Endometrium (tissue), 2 donors: ENCODE measurements around the gene RALGAPA1.
A peak's percentile ranks its signal among the peaks of the same experiment; 100 is the strongest.
"Not testable (repeated sequence)": the region's sequence is repeated elsewhere in the genome, so short reads cannot be mapped to it uniquely, and the experiment has no call there.

Experiments used
- FAIRE-seq: peaks from 2 replicates; lab custom pipeline; 2012; peaks lifted over from hg19 to GRCh38; lab: Jason Lieb, UNC
- donor health status: control.
- donor health status: control.

RALGAPA1 gene

DNA sequence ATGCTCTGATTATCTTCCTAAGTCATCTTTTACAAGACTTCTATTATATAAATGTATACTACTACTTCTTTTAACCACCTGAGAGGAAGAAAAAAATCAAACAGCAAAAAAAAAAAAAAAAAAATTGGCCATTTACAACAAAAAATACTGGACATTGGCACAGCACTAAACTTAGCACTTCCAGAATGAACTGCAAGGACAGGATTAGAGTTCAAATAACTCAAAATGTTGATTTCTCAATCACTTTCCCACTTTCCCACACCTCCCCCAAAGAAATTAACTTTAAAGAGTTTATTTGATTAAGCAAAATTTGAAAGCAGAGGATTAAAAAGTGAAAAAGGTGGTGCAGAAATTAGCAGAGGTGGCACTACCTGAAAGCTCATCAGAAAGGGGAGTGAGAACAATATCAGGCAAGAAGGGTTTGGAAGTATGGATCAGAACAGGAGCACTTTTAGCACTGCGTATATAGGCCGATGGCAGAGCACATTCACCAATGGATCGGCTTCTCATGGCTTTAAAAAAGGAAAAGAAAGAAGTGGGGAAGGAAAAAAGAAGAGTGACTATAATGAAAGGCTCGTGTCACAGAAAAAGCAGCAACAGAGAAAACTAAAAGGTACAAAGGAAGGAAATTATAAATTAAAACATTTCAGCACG lies 109.2 kb downstream of the RALGAPA1 start:
- no peak for FAIRE-seq

- FAIRE-seq = no peak
Measured at GRCh38 chr14:35696575-35696974, 112.5 kb downstream of the RALGAPA1 start.

GRCh38 chr14:35696119-35696518 lies 113.0 kb downstream of the RALGAPA1 start:
- no peak for FAIRE-seq

GRCh38 chr14:35695647-35696046 lies 113.4 kb downstream of the RALGAPA1 start:
- no peak for FAIRE-seq

DNA sequence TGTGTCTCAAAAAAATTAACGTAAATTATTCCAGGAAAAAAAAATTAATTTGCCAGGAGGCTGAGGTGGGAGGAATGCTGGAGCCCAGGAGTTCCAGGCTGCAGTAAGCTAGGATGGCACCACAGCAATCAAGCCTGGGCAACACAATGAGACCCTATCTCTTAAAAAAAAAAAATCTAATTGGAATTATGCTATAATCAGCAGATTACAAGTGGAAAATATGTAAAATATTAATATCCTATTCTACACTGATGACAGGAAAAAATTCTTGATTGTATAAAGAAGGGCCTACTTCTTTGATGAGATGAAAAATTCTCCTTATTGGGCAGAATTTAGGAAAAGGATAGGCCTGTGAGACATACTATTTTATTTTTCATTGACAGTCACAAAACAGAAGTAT lies 114.0 kb downstream of the RALGAPA1 start:
- no peak for FAIRE-seq

GRCh38 chr14:35689000-35689460 lies 120.1 kb downstream of the RALGAPA1 start:
- FAIRE-seq = no peak

DNA sequence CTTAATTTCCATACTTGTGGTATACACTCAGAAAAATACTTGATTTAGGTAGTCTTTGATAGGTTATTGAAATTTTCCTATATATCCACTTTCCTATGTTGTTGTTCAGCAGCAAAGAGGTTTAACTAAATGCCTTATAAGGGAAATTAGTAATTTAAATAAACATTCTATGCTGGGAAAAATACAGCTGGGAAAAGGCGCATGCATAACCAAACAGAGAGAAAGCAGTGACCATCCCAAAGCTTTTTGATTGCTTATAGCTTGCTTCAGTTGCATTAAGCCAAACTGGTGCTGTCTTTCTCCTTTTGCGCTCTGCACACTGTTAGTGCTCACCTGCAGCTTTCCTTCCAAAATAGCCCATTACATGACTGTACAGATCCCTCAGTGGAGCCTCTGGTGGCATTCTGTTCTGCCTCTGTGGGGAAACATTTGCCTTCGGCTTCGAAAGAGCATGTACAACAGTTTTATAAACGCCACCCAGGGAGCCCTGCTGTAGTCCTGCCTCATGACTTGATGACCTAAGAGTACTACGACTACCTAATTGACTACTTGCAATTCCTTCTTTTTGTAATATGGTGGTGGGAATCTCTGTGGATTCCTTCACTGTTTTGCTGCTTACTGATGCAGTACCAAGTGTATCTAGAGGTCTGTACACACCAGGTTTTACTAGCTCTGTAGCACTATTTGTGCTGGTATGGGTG lies 120.8 kb downstream of the RALGAPA1 start:
- no peak for FAIRE-seq

- peak; percentile 59 for FAIRE-seq
Measured at GRCh38 chr14:35687335-35687939, 121.7 kb downstream of the RALGAPA1 start.

DNA sequence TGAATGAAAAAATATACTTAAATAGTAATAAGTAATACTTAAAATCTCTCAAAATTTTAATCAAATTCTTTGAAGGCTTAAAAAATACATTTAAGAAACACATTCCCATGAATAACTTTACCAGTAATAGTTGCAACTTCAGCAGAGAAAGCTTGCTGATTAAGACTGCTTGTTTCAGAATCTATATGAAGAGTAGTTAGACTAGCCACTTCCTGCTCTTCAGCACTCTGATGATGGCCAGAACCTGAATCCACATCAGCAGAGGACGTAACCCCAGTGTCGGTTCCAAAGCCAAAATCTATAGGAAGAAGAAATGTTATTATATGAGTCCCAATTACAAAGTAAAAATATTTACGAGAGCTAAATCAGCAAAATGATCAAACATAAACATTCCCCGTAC lies 125.4 kb downstream of the RALGAPA1 start:
- not testable (repeated sequence) for FAIRE-seq

DNA sequence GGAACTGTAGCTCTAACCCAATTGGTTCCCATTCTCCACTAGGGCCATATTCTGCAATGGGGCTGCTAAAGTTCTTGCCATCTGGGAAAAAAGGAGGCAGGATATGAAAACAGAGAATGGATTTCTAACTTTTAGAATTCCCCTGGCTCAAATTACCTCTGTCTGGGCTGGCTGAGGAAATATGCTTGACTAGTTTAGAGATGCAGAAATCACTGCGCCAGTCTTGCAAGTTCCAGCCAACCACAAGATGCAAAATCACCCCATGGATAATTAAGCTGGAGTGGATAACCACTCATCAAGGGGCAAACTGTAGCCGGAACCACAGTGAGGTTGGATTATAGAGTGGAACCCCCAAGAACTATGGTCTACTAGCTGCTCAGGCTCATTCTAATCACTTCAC lies 126.3 kb downstream of the RALGAPA1 start:
- FAIRE-seq = no peak

DNA sequence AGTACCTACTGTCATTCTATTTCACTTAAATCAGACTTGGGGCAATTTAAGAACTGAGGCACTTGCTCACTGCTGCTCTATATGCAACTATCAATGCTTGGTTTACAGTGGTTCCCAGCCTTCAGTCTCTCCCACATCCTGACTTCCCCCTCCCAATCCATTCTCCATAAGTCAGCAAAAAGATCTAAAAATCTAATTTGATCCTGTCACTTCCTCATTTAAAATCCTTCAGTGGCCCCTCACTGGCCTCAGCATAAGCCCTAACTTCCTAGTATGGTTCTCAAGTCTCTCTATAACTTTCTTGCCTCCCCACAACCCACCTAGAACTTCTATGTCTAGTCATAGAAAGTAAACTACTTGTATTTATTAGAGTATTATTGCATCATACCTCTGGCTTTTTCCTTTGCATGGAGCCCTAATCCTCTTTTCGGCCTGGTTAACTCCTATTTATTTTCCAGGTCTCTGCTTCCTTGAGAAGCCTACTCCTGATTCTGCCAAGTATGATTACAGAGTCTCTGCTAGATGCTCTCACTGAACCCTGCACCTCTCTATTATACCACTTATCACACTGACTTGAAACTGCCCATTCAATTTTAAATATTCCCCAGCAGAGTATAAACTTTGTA lies 130.6 kb downstream of the RALGAPA1 start:
- FAIRE-seq = no peak

DNA sequence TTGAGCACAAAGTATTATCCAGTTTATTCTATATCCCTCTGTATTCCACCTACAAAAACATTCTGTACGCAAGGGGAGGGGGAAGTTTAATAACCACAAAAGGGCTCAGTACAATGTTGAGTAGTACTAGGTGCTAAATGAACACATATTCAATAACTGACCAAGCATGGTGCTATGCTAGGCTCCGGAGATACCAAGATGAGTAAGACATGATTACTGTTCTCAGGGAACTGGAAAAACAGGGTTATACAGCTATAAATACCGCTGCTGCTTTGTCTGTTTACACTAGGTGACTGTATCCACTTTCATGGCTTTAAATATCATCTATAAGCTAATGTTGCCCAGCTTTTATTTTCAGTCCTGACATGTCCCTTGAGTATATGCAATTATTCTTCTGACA lies 139.3 kb downstream of the RALGAPA1 start:
- no peak for FAIRE-seq

GRCh38 chr14:35666429-35667043 lies 142.6 kb downstream of the RALGAPA1 start:
- no peak for FAIRE-seq

- FAIRE-seq = no peak
Measured at GRCh38 chr14:35661875-35662274, 147.2 kb downstream of the RALGAPA1 start.

GRCh38 chr14:35653045-35653444 lies 156.1 kb downstream of the RALGAPA1 start:
- no peak for FAIRE-seq

GRCh38 chr14:35643513-35643912 lies 165.6 kb downstream of the RALGAPA1 start:
- FAIRE-seq = no peak

GRCh38 chr14:35637851-35638250 lies 171.2 kb downstream of the RALGAPA1 start:
- FAIRE-seq = no peak

DNA sequence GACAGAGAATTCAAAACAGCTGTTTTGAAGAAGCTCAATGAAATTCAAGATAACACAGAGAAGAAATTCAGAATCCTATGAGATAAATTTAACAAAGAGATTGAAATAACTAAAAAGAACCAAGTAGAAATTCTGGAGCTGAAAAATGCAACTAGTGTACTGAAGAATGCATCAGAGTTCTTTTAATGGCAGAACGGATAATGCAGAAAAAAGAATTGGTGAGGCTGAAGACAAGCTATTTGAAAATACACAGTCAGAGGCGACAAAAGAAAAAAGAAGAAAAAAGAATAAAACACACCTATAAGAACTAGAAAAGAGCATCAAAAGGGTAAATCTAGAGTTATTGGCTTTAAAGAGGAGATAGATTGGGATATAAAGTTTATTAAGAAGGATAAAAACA lies 171.8 kb downstream of the RALGAPA1 start:
- FAIRE-seq = no peak

DNA sequence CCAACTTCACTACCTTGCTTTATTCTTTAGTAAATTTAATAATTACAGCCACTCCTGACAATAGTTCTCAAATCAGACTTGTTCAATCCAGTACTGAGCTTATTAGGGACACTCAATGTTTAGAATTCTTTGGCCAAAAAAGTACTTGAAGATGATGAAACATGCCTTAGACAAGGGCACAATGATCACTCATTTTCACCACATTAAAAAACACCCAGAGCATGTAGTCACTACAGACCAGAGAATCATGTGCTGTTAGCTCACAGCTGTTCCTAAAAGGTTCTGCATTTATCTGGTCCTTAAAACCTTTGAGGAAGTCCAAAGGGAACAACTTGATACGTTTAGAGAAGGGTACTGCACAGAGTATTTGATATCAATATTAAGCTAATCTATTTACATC lies 176.4 kb downstream of the RALGAPA1 start:
- no peak for FAIRE-seq

- no peak for FAIRE-seq
Measured at GRCh38 chr14:35632271-35632670, 176.8 kb downstream of the RALGAPA1 start.

GRCh38 chr14:35631071-35631805 lies 177.9 kb downstream of the RALGAPA1 start:
- no peak for FAIRE-seq

GRCh38 chr14:35628989-35629388 lies 180.1 kb downstream of the RALGAPA1 start:
- FAIRE-seq = no peak
